SH-SY5Y (cell line): ENCODE measurements around the gene SS18.

ENCODE experiments used
- GATA2 ChIP-seq: IDR thresholded peaks from 2 replicates; pipeline ENCODE4 v1.6.1; 2011; ENCODE audit warnings: mild to moderate bottlenecking, low read depth, low read length
- GATA3 ChIP-seq: IDR thresholded peaks from 2 replicates; pipeline ENCODE4 v1.6.1; 2011; ENCODE audit warnings: low read depth, mild to moderate bottlenecking, low read length, moderate library complexity

DNA sequence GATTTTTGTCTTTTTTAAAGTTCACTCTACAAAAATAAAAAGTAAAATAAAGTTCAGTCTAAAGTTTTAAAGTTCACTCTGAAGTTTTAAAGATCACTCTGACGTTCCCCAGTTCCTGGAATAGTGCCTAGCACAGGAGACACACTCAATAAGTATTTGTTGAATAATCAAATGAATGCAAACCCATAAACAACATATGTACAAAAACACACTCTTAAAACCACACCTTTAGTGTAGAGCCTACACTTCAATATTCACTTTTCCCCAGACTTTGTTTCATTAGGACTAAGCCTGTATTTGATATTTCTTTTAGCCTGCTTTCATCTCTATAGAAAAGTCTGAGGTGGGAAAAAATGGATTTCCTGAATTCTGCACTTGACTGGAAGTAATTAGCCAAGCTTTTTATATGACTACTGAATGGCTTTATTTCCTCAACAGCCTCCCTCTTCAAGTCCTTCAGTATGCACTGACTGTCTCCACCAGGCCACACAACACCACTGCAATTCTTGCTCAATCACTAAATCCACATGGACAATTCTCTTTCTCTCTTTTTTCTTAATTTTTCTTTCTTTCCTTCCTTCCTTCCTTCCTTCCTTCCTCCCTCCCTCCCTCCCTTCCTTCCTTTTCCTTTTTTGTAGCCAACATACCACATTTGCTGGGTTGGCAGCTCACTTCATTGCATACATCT is 104.6 kb downstream of the SS18 start:
- TF ChIP-seq GATA3 (no peak), GATA2 (no peak)
